ENCODE results near the gene PIK3CG. TPM values are rescaled to one million over a fixed set of nuclear protein-coding genes. Genes with fewer than 3 reads are reported as not detected.

PIK3CG gene
- total RNA-seq, 1 experiment from 2014 or later: 0.05 TPM

DNA sequence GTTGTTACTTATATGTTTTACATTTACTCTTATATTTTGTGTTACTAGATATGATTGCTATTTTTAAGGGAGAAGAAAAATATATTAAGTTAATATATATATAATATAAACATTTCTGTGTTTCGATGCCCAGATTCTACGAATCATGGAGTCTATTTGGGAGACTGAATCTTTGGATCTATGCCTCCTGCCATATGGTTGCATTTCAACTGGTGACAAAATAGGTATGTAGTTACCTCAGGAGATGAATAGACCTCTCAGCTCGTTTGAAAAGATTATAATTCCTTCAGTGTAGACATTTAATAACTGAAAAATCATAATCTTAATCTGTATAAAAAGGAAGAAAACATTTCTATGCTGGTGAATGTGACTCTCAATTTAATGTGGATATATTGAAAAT lies 16.9 kb downstream of the PIK3CG start:
- ATAC-seq (no peak), DNase-seq (ENCODE audit: low read depth, low spot score) (no peak)
- Histone ChIP-seq H3K27me3 (ENCODE audit: insufficient read depth, low read length) (no peaks in the 10 kb centered on the region), H3K4me2 (ENCODE audit: low read length) (no peak overlapping the region), H3K9ac (ENCODE audit: low read length) (no peak overlapping the region), H4K20me1 (ENCODE audit: insufficient read depth) (no peaks in the 10 kb centered on the region), H3K79me2 (ENCODE audit: insufficient read depth, low read length) (no peaks in the 10 kb centered on the region), H3K4me1 (ENCODE audit: control insufficient read depth in 1 of 2, insufficient read depth in 2 of 2, low read length in 2 of 2) (no peaks in the 10 kb centered on the region), H2AFZ (ENCODE audit: low read depth, low read length, poor library complexity, severe bottlenecking) (no peak overlapping the region), H3K9me2 (ENCODE audit: insufficient read depth) (no peaks in the 10 kb centered on the region), H3K9me3 (ENCODE audit: control insufficient read depth in 1 of 2, insufficient read depth in 1 of 2, low read depth in 1 of 2, low read length in 2 of 2) (no peaks in the 10 kb centered on the region), H3K4me3 (replicated peaks in 1 of 2; ENCODE audit: low read depth in 1 of 2, low read length in 2 of 2) (no peak overlapping the region), H3K27ac (ENCODE audit: low read depth, low read length) (no peak overlapping the region), H3K36me3 (ENCODE audit: control insufficient read depth in 1 of 2, insufficient read depth in 2 of 2, low read length in 2 of 2) (no peaks in the 10 kb centered on the region)
- POLR2A ChIA-PET: no interaction called here
- CTCF ChIA-PET: interaction anchor here (1.5 kb wide), 1 partner anchor 10 kb away, joined by 5 read pairs; no protein-coding TSS in a partner anchor
- BruUV-seq (replicated peaks): no TSS peak
- no peak for TF ChIP-seq CBX3 (IDR thresholded peaks at IDR 0.05; ENCODE audit: low read depth)
- TF ChIP-seq POLR2AphosphoS5 (IDR thresholded peaks at IDR 0.05; ENCODE audit: low read depth, low read length): no peak
- TF ChIP-seq FOSL1 (IDR thresholded peaks at IDR 0.05; ENCODE audit: low read depth): no peak
- no peak for TF ChIP-seq TCF7L2 (IDR thresholded peaks at IDR 0.05; ENCODE audit: borderline replicate concordance, extremely low read depth, insufficient read depth, insufficient read length)
- TF ChIP-seq ZNF274 (IDR thresholded peaks at IDR 0.05; ENCODE audit: low read depth, low read length): no peak
- no peak for TF ChIP-seq EGR1 (IDR thresholded peaks at IDR 0.05; ENCODE audit: low read depth)
- TF ChIP-seq, protein P1, sequence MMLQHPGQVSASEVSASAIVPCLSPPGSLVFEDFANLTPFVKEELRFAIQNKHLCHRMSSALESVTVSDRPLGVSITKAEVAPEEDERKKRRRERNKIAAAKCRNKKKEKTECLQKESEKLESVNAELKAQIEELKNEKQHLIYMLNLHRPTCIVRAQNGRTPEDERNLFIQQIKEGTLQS (IDR thresholded peaks at IDR 0.05): no peak
- TF ChIP-seq SP1 (IDR thresholded peaks at IDR 0.05; ENCODE audit: low read depth): no peak
- TF ChIP-seq SRF (IDR thresholded peaks at IDR 0.05; ENCODE audit: low read depth): no peak
- TF ChIP-seq, protein P2, sequence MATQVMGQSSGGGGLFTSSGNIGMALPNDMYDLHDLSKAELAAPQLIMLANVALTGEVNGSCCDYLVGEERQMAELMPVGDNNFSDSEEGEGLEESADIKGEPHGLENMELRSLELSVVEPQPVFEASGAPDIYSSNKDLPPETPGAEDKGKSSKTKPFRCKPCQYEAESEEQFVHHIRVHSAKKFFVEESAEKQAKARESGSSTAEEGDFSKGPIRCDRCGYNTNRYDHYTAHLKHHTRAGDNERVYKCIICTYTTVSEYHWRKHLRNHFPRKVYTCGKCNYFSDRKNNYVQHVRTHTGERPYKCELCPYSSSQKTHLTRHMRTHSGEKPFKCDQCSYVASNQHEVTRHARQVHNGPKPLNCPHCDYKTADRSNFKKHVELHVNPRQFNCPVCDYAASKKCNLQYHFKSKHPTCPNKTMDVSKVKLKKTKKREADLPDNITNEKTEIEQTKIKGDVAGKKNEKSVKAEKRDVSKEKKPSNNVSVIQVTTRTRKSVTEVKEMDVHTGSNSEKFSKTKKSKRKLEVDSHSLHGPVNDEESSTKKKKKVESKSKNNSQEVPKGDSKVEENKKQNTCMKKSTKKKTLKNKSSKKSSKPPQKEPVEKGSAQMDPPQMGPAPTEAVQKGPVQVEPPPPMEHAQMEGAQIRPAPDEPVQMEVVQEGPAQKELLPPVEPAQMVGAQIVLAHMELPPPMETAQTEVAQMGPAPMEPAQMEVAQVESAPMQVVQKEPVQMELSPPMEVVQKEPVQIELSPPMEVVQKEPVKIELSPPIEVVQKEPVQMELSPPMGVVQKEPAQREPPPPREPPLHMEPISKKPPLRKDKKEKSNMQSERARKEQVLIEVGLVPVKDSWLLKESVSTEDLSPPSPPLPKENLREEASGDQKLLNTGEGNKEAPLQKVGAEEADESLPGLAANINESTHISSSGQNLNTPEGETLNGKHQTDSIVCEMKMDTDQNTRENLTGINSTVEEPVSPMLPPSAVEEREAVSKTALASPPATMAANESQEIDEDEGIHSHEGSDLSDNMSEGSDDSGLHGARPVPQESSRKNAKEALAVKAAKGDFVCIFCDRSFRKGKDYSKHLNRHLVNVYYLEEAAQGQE (IDR thresholded peaks at IDR 0.05; ENCODE audit: low read depth): no peak
- no peak for TF ChIP-seq YY1 (IDR thresholded peaks at IDR 0.05; ENCODE audit: extremely low read depth, insufficient replicate concordance, low read depth, low read length)
- TF ChIP-seq ZFX (IDR thresholded peaks at IDR 0.05): no peak
- no peak for TF ChIP-seq EZH2phosphoT487 (IDR thresholded peaks at IDR 0.05; ENCODE audit: borderline replicate concordance)
- TF ChIP-seq, protein P3, sequence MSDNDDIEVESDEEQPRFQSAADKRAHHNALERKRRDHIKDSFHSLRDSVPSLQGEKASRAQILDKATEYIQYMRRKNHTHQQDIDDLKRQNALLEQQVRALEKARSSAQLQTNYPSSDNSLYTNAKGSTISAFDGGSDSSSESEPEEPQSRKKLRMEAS (IDR thresholded peaks at IDR 0.05): no peak
- TF ChIP-seq SIN3A (IDR thresholded peaks at IDR 0.05; ENCODE audit: low read depth): no peak
- RAD21 ChIA-PET (ENCODE audit: low non-redundant PET in 1 of 2, low total read pairs in 2 of 2, uncharacterized antibody in 2 of 2, unreplicated experiment in 2 of 2): no interaction called here
- intact Hi-C loops (cut with micrococcal nuclease): no loop called here

Measured in HCT116 (cell line).